ENCODE data around the gene ACER3.
"Not testable (repeated sequence)": the region's sequence is repeated elsewhere in the genome, so short reads cannot be mapped to it uniquely, and the experiment has no call there.

ACER3 gene

DNA sequence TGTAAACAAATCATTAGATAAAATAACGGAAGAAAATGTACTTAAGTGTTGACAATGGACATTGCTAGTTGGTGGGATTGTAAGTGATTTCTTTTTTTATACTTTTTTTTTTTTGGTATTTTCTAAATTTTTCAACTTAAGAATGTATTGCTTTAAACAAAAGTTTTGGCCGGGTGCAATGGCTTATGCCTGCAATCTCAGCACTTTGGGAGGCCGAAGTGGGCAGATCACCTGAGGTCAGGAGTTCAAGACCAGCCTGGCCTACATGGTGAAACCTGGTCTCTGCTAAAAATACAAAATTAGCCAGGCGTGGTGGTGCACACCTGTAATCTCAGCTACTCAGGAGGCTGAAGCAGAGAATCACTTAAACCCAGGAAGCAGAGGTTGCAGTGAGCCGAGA lies 5.0 kb upstream of the ACER3 start:
- not testable (repeated sequence) for H3K9me3 ChIP-seq (ENCODE audit: control insufficient read depth, insufficient read depth, low read length); H3K9ac ChIP-seq (ENCODE audit: low read depth, low read length); H3K4me1 ChIP-seq (ENCODE audit: control insufficient read depth, insufficient read depth, low read length); H3K36me3 ChIP-seq (ENCODE audit: control insufficient read depth, insufficient read depth, low read length); H3K4me3 ChIP-seq (ENCODE audit: low read depth, low read length); H3K27me3 ChIP-seq (ENCODE audit: control insufficient read depth, insufficient read depth, low read length)

- H3K36me3 ChIP-seq (ENCODE audit: control insufficient read depth, insufficient read depth, low read length): no peaks in the 10 kb centered on the region
- H3K9ac ChIP-seq (ENCODE audit: low read depth, low read length): no peak overlapping the region
- H3K27me3 ChIP-seq (ENCODE audit: control insufficient read depth, insufficient read depth, low read length): no peaks in the 10 kb centered on the region
- H3K4me3 ChIP-seq (ENCODE audit: low read depth, low read length): no peak overlapping the region
- H3K9me3 ChIP-seq (ENCODE audit: control insufficient read depth, insufficient read depth, low read length): no peaks in the 10 kb centered on the region
- peaks cover 5% of the 10 kb centered on the region for H3K4me1 ChIP-seq (ENCODE audit: control insufficient read depth, insufficient read depth, low read length)
These were observed 4.6 kb upstream of the ACER3 start for GRCh38 chr11:76856106-76856505.

DNA sequence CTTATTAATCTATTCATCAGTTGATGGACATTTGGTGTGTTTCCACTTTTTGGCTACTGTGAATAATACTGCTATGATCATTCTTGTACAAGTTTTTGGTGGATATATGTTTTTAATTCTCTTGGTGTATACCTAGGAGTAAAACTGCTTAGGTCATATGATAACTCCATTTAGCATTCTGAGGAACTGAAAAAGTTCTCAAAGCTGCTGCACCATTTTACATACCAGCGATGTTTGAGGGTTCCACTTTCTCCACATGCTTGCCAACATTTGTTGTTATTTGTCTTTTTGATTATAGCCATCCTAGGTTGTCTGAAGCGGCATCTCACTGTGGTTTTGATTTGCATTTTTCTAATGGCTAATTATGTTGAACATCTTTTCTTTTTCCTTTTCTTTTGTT lies 4.1 kb upstream of the ACER3 start:
- peaks cover 6% of the 10 kb centered on the region for H3K4me1 ChIP-seq (ENCODE audit: control insufficient read depth, insufficient read depth, low read length)
- no peaks in the 10 kb centered on the region for H3K9me3 ChIP-seq (ENCODE audit: control insufficient read depth, insufficient read depth, low read length)
- no peak overlapping the region for H3K4me3 ChIP-seq (ENCODE audit: low read depth, low read length)
- no peak overlapping the region for H3K9ac ChIP-seq (ENCODE audit: low read depth, low read length)
- no peaks in the 10 kb centered on the region for H3K27me3 ChIP-seq (ENCODE audit: control insufficient read depth, insufficient read depth, low read length)
- no peaks in the 10 kb centered on the region for H3K36me3 ChIP-seq (ENCODE audit: control insufficient read depth, insufficient read depth, low read length)

GRCh38 chr11:76857781-76858410 lies 2.8 kb upstream of the ACER3 start:
- no peak overlapping the region for H3K9ac ChIP-seq (ENCODE audit: low read depth, low read length)
- no peak overlapping the region for H3K4me3 ChIP-seq (ENCODE audit: low read depth, low read length)
- H3K4me1 ChIP-seq (ENCODE audit: control insufficient read depth, insufficient read depth, low read length): peaks cover 11% of the 10 kb centered on the region
- H3K9me3 ChIP-seq (ENCODE audit: control insufficient read depth, insufficient read depth, low read length): no peaks in the 10 kb centered on the region
- H3K36me3 ChIP-seq (ENCODE audit: control insufficient read depth, insufficient read depth, low read length): no peaks in the 10 kb centered on the region
- no peaks in the 10 kb centered on the region for H3K27me3 ChIP-seq (ENCODE audit: control insufficient read depth, insufficient read depth, low read length)

DNA sequence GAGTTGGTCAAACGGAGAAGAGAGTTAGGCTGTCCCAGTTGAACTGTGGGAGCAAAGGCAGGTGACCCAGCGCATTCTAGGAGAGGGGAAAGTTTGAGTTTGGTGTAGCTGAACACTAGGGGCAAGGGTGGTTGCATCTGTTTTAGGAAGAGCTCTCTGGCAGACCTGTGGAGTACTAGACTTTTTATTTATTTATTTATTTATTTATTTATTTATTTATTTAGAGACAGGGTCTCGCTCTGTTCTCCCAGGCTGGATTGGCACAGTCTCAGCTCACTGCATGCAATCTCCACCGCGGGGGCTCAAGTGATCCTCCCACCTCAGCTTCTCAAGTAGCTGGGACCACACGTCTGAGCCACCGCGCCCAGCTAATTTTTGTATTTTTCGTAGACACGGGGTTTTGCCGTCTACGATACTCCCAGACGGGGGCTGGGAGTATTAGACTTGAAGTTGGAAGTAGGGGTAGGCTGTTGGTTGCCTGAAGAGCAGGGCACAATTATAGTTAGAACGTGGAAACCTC lies 950 bp upstream of the ACER3 start:
- Histone ChIP-seq H3K9ac (ENCODE audit: low read depth, low read length) (no peak overlapping the region), H3K9me3 (ENCODE audit: control insufficient read depth, insufficient read depth, low read length) (no peaks in the 10 kb centered on the region), H3K36me3 (ENCODE audit: control insufficient read depth, insufficient read depth, low read length) (no peaks in the 10 kb centered on the region), H3K4me1 (ENCODE audit: control insufficient read depth, insufficient read depth, low read length) (peaks cover 11% of the 10 kb centered on the region), H3K4me3 (ENCODE audit: low read depth, low read length) (no peak overlapping the region), H3K27me3 (ENCODE audit: control insufficient read depth, insufficient read depth, low read length) (no peaks in the 10 kb centered on the region)

DNA sequence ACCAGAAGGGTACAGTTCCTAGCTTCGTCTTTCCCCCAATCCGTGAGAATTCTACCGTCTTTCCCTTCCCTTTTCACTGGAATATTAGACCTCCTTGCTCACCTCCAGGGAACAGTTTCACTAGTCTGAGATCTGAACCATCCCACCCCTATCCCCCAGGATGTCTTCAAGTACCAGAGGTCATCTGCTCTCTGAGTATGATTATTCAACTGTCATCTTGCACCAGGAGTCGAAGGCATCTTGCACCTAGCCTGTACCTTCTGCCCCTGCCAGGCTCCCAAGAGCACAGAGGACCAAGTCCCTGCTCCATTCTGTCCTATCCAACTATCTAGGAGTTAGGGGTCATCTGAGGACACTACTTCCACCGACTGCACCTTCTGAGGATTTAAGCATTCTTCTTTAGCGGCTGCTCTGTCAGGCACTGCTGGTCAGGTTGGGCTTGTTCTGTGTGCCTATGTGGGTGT lies 804 bp downstream of the ACER3 start:
- peaks cover 11% of the 10 kb centered on the region for H3K4me1 ChIP-seq (ENCODE audit: control insufficient read depth, insufficient read depth, low read length)
- no peaks in the 10 kb centered on the region for H3K27me3 ChIP-seq (ENCODE audit: control insufficient read depth, insufficient read depth, low read length)
- H3K9me3 ChIP-seq (ENCODE audit: control insufficient read depth, insufficient read depth, low read length): no peaks in the 10 kb centered on the region
- H3K4me3 ChIP-seq (ENCODE audit: low read depth, low read length): peak overlapping the region; percentile 70
- no peaks in the 10 kb centered on the region for H3K36me3 ChIP-seq (ENCODE audit: control insufficient read depth, insufficient read depth, low read length)
- H3K9ac ChIP-seq (ENCODE audit: low read depth, low read length): peak overlapping the region; percentile 73

GRCh38 chr11:76862794-76863193 lies 2.1 kb downstream of the ACER3 start:
- H3K4me3 ChIP-seq (ENCODE audit: low read depth, low read length); H3K9ac ChIP-seq (ENCODE audit: low read depth, low read length); H3K36me3 ChIP-seq (ENCODE audit: control insufficient read depth, insufficient read depth, low read length); H3K27me3 ChIP-seq (ENCODE audit: control insufficient read depth, insufficient read depth, low read length); H3K9me3 ChIP-seq (ENCODE audit: control insufficient read depth, insufficient read depth, low read length): not testable (repeated sequence)
- H3K4me1 ChIP-seq (ENCODE audit: control insufficient read depth, insufficient read depth, low read length): peaks cover 11% of the 10 kb centered on the region

DNA sequence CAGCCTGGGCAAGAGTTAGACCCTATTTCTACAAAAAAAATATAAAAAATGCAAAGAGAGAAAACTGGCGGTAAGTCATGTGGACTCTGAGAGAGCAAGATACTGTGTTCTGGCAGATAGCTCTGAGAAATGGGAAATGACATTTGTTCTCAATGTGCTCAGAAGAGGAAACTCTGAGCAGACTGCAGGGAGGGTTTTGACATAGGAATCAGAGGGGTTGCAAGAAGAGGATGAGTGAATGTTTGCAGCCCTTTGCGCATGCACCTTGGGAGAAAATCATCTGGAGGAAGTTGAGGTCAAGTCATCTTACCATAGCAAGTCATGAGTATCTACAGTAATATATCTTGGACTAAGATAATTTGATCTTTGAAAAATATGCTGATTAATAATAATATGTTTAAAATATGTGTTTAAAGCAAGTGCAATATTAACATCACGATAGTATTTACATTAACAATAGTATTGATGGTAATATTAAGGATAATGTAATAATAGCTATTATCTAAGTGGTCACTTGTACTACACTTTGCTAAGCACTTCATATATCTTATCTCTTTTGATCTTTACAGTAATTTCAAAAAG lies 2.6 kb downstream of the ACER3 start:
- Histone ChIP-seq H3K27me3 (ENCODE audit: control insufficient read depth, insufficient read depth, low read length) (no peaks in the 10 kb centered on the region), H3K9me3 (ENCODE audit: control insufficient read depth, insufficient read depth, low read length) (no peaks in the 10 kb centered on the region), H3K9ac (ENCODE audit: low read depth, low read length) (no peak overlapping the region), H3K4me3 (ENCODE audit: low read depth, low read length) (no peak overlapping the region), H3K4me1 (ENCODE audit: control insufficient read depth, insufficient read depth, low read length) (peaks cover 11% of the 10 kb centered on the region), H3K36me3 (ENCODE audit: control insufficient read depth, insufficient read depth, low read length) (no peaks in the 10 kb centered on the region)

GRCh38 chr11:76872959-76873827 lies 12.5 kb downstream of the ACER3 start:
- Histone ChIP-seq H3K36me3 (ENCODE audit: control insufficient read depth, insufficient read depth, low read length) (no peaks in the 10 kb centered on the region), H3K4me3 (ENCODE audit: low read depth, low read length) (no peak overlapping the region), H3K9me3 (ENCODE audit: control insufficient read depth, insufficient read depth, low read length) (no peaks in the 10 kb centered on the region), H3K4me1 (ENCODE audit: control insufficient read depth, insufficient read depth, low read length) (no peaks in the 10 kb centered on the region), H3K9ac (ENCODE audit: low read depth, low read length) (no peak overlapping the region), H3K27me3 (ENCODE audit: control insufficient read depth, insufficient read depth, low read length) (no peaks in the 10 kb centered on the region)

DNA sequence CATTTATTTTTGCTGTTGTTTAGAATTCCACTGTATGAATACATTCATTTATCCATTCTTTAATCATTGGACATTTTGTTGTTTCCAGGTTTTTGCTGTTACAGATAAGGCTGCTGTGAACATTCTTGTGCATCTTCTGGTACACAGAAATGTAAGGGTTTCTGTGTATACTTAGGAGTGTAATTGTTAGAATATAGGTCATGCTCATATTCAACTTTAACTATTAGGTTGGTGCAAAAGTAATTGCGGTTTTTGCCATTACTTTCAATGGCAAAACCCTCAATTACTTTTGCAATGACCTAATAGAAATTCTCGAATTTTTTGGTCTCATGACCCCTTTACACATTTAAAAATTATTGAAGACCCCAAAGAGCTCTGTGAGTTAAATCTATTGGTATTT lies 17.3 kb downstream of the ACER3 start:
- H3K36me3 ChIP-seq (ENCODE audit: control insufficient read depth, insufficient read depth, low read length): no peaks in the 10 kb centered on the region
- H3K27me3 ChIP-seq (ENCODE audit: control insufficient read depth, insufficient read depth, low read length): no peaks in the 10 kb centered on the region
- H3K4me1 ChIP-seq (ENCODE audit: control insufficient read depth, insufficient read depth, low read length): no peaks in the 10 kb centered on the region
- H3K4me3 ChIP-seq (ENCODE audit: low read depth, low read length): no peak overlapping the region
- no peaks in the 10 kb centered on the region for H3K9me3 ChIP-seq (ENCODE audit: control insufficient read depth, insufficient read depth, low read length)
- H3K9ac ChIP-seq (ENCODE audit: low read depth, low read length): no peak overlapping the region

- Histone ChIP-seq H3K4me1 (ENCODE audit: control insufficient read depth, insufficient read depth, low read length) (no peaks in the 10 kb centered on the region), H3K36me3 (ENCODE audit: control insufficient read depth, insufficient read depth, low read length) (no peaks in the 10 kb centered on the region), H3K27me3 (ENCODE audit: control insufficient read depth, insufficient read depth, low read length) (no peaks in the 10 kb centered on the region), H3K9ac (ENCODE audit: low read depth, low read length) (no peak overlapping the region), H3K9me3 (ENCODE audit: control insufficient read depth, insufficient read depth, low read length) (no peaks in the 10 kb centered on the region), H3K4me3 (ENCODE audit: low read depth, low read length) (no peak overlapping the region)
These were observed 19.6 kb downstream of the ACER3 start for GRCh38 chr11:76880314-76880713.

- no peaks in the 10 kb centered on the region for H3K27me3 ChIP-seq (ENCODE audit: control insufficient read depth, insufficient read depth, low read length)
- H3K9ac ChIP-seq (ENCODE audit: low read depth, low read length): no peak overlapping the region
- H3K4me3 ChIP-seq (ENCODE audit: low read depth, low read length): no peak overlapping the region
These were observed 20.2 kb downstream of the ACER3 start for GRCh38 chr11:76880956-76881355.

More at GRCh38 chr11:76880956-76881355, 20.2 kb downstream of the ACER3 start:
- Histone ChIP-seq H3K9me3 (ENCODE audit: control insufficient read depth, insufficient read depth, low read length) (no peaks in the 10 kb centered on the region), H3K4me1 (ENCODE audit: control insufficient read depth, insufficient read depth, low read length) (no peaks in the 10 kb centered on the region), H3K36me3 (ENCODE audit: control insufficient read depth, insufficient read depth, low read length) (no peaks in the 10 kb centered on the region)
